IPS-NIHi11 (cell line): Measurements from ENCODE around the gene MAP3K3.
"Not testable (repeated sequence)": the region's sequence is repeated elsewhere in the genome, so short reads cannot be mapped to it uniquely, and the experiment has no call there.

Experiments used
- DNase-seq: peaks from one replicate; pipeline ENCODE4 v3.0.0; 2012; ENCODE audit warnings: mixed read lengths, low spot score

The MAP3K3 gene

GRCh38 chr17:63705657-63706056, 83.4 kb downstream of the MAP3K3 start:
- DNase-seq: no peak

- DNase-seq: no peak
Measured at GRCh38 chr17:63706336-63707082, 84.3 kb downstream of the MAP3K3 start.

GRCh38 chr17:63707151-63707550, 84.9 kb downstream of the MAP3K3 start:
- no peak for DNase-seq

GRCh38 chr17:63709110-63709509, 86.9 kb downstream of the MAP3K3 start:
- no peak for DNase-seq

GRCh38 chr17:63714550-63715277, 92.5 kb downstream of the MAP3K3 start:
- DNase-seq: no peak

GRCh38 chr17:63716426-63716825, 94.2 kb downstream of the MAP3K3 start:
- no peak for DNase-seq

GRCh38 chr17:63718988-63719387, 96.8 kb downstream of the MAP3K3 start:
- no peak for DNase-seq

GRCh38 chr17:63720194-63720593, 98.0 kb downstream of the MAP3K3 start:
- not testable (repeated sequence) for DNase-seq

- DNase-seq: no peak
Measured at GRCh38 chr17:63722403-63722802, 100.2 kb downstream of the MAP3K3 start.

- no peak for DNase-seq
Measured at GRCh38 chr17:63735691-63736090, 113.5 kb downstream of the MAP3K3 start.

GRCh38 chr17:63740464-63741142, 118.4 kb downstream of the MAP3K3 start:
- DNase-seq: peak; percentile 7

GRCh38 chr17:63741143-63741407, 118.9 kb downstream of the MAP3K3 start:
- no peak for DNase-seq

- DNase-seq: peak; percentile 97
Measured at GRCh38 chr17:63741408-63742173, 119.4 kb downstream of the MAP3K3 start, which contains the start of gene STRADA. Gene STRADA (minus strand): TSS chr17:63741799. CDS start chr17:63728369, 13,430 bp downstream.
